GM18517 (cell line): ENCODE data around the gene HSF4.
A peak's percentile ranks its signal among the peaks of the same experiment; 100 is the strongest.

Experiments used
- ATAC-seq: cut with Tn5 transposase; IDR thresholded peaks from one replicate; pipeline ENCODE4 v1.9.1; 2021; ENCODE audit warnings: mild to moderate bottlenecking, moderate library complexity; ENCODE audit not compliant: unreplicated experiment

The HSF4 gene

GRCh38 chr16:67150047-67150832 is 14.3 kb upstream of the HSF4 start:
- peak; percentile 28 for ATAC-seq

- ATAC-seq, result peak; percentile 44
Measured at GRCh38 chr16:67150833-67151396, 13.6 kb upstream of the HSF4 start, which contains the start of gene B3GNT9. TSS of gene B3GNT9 (minus strand) at chr16:67150998. CDS start at chr16:67150485, 513 bp downstream.

GRCh38 chr16:67151431-67152097 is 13.0 kb upstream of the HSF4 start:
- no peak for ATAC-seq

GRCh38 chr16:67154578-67155294 is 9.8 kb upstream of the HSF4 start:
- ATAC-seq, result no peak

- ATAC-seq, result no peak
Measured at GRCh38 chr16:67155295-67156142, 9.0 kb upstream of the HSF4 start.

- ATAC-seq, result no peak
Measured at GRCh38 chr16:67156143-67156844, 8.3 kb upstream of the HSF4 start.

- ATAC-seq, result no peak
Measured at GRCh38 chr16:67157106-67157748, 7.3 kb upstream of the HSF4 start.

GRCh38 chr16:67157892-67158635 is 6.5 kb upstream of the HSF4 start:
- ATAC-seq, result no peak

- peak; percentile 40 for ATAC-seq
Measured at GRCh38 chr16:67158637-67159600, 5.6 kb upstream of the HSF4 start.

GRCh38 chr16:67161595-67162058 is 2.9 kb upstream of the HSF4 start:
- ATAC-seq, result no peak

GRCh38 chr16:67162506-67163163 is 1.9 kb upstream of the HSF4 start:
- no peak for ATAC-seq

GRCh38 chr16:67163164-67163998 is 1.2 kb upstream of the HSF4 start:
- ATAC-seq, result no peak

GRCh38 chr16:67163999-67164558 is 466 bp upstream of the HSF4 start:
- ATAC-seq, result no peak

- ATAC-seq, result no peak
Measured at GRCh38 chr16:67165121-67166078, 855 bp downstream of the HSF4 start.
